OCI-LY3 (cell line): Measurements from ENCODE around the gene RER1.

Experiments
- EZH2phosphoT487 ChIP-seq: fragments of 200-600 bp; shearing (Covaris generic); IDR thresholded peaks from 2 replicates; pipeline ENCODE4 v1.6.1; 2018; ENCODE audit warnings: antibody characterized with exemption, mixed run types, low read depth
- TF ChIP-seq, protein P1 (sequence below): fragments of 200-600, 300-600 bp; sonication (generic); IDR thresholded peaks from 2 replicates; pipeline ENCODE4 v1.5.1; 2014; ENCODE audit warnings: antibody characterized with exemption, low read length, low read depth

DNA sequence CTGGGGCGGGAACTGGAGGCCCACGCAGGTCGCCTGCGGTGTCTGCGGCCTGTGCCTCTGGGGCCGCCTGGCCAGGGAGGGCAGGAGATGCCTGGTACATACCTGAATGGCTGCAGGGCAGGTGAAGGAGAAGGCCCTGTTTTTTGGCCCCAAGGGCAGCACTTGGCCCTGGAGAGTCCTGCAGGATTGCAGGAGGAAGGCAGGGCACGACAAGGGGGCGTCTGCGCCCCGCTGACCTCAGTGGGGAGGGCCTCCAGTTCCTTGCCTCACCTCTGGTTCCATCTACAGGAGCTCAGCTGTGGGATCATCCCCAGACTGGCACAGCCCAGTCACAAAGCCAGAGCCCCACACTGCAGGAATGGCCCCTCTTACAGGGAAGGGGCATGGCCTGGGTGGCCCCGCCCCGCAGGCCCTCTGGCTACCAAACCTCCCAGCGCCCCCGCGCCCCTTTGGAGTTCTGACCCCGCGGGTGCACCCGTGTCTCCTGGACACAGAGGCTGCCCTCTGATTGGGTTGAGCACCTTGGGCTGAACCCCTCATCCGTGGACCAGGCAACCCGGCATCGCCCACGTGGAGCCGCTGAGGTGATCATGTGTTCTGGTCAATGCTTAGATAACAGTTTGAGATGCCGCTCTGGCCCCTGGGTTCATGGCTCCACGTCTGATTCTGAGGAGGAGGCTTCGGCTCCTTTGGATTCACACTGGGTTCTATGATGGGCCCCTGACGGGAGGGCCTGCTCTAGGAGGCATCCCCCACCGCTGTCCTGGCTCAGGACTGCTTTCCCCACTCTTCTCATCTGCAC lies 22.1 kb downstream of the RER1 start:
- no peak for TF ChIP-seq EZH2phosphoT487
- TF ChIP-seq, protein P1, sequence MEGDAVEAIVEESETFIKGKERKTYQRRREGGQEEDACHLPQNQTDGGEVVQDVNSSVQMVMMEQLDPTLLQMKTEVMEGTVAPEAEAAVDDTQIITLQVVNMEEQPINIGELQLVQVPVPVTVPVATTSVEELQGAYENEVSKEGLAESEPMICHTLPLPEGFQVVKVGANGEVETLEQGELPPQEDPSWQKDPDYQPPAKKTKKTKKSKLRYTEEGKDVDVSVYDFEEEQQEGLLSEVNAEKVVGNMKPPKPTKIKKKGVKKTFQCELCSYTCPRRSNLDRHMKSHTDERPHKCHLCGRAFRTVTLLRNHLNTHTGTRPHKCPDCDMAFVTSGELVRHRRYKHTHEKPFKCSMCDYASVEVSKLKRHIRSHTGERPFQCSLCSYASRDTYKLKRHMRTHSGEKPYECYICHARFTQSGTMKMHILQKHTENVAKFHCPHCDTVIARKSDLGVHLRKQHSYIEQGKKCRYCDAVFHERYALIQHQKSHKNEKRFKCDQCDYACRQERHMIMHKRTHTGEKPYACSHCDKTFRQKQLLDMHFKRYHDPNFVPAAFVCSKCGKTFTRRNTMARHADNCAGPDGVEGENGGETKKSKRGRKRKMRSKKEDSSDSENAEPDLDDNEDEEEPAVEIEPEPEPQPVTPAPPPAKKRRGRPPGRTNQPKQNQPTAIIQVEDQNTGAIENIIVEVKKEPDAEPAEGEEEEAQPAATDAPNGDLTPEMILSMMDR: no peak
